CD4-positive, alpha-beta T cell treated with Interleukin-21 for 1 hour (primary cell): ENCODE data around the gene EPS8.
"Not testable (repeated sequence)": the region's sequence is repeated elsewhere in the genome, so short reads cannot be mapped to it uniquely, and the experiment has no call there.

Experiments used
- DNase-seq: peaks from one replicate; pipeline ENCODE4 v3.0.0-alpha.2; 2020

Gene EPS8

DNA sequence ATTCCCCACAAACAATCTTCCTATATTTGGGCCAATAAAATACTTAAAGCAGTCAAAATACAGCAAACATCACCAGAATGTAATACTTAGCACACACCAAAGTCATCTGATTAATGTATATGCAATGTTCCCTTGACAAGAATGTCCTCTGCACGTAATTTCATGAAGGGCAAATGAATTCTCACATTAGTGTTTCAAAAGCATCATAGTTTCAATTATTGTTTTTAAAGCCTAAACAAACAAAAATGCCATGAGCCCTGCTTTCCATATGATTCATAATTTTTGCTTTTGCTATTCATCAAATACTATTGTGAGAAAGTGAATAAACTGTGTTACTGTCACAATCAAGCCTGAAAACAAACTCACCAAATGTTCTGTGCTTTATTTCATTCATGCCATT, 156.0 kb downstream of the EPS8 start:
- no peak for DNase-seq

DNA sequence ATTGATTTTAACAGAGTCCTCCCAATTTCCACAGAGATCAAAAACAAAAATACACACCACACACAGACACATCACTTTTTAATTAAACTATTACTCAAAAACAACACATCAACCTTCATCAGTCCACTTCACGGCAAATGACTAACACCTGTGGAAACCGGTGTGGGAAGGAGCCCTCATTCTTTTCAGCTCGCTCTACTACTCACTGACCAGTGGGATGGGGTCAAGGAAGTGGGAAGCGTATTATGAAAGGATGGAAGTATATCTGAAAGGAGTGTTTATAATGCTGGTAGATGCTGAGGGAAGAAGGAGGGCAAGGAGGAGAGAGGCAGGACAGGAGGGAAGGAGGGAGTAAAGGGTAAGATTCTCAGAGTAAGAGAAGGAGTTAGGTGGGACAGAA, 156.5 kb downstream of the EPS8 start:
- no peak for DNase-seq

DNA sequence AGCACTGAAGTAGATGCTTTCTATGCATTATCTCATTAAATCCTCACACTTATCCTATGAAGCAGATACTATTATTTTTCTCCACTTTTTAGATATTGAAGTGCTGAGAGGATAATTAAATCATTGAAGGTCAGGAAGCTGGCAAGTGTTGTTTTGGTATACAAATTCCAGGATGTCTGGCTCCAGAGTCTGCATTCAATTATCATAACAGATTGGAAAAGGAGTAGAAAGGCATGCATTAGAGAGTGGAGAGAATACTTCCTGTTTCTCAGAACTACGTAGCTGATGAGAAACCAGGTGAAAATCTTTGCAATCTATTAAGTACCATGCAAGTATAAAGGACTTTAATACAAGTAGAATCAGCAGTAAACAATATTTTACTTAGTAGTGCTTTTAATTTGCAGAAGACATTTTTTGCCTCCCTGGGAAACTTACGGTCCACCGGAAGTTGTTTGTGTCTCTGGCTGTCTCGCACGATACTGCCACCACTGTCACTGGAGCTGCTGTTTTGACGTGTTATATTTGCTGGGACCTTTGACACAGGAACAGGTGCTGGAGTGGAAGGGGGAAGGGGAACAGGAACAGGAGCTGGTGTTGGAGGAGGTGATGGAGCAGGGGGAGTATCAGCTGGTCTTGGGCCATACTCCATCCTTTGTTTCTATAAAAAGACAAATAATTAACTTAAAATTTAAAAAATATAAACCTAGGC, 158.0 kb downstream of the EPS8 start:
- no peak for DNase-seq

DNA sequence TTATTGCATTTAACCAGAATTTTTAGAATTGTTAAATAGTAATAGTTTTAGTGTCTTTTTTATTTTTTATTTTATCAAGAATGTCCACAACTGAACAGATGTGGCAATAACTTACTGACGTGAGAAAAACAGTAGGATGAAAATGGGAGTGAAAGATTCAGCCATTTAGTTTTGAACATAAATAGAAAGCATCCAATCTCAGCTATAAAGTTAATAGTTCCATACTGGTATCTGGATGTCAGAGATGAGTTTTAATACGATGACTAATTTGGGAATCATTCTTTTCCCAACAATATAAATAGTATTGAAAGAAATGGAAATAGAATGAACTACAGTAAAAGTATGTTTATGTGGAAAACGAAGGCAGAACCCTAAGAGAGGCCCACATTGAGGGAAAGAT, 159.4 kb downstream of the EPS8 start:
- DNase-seq = no peak

DNA sequence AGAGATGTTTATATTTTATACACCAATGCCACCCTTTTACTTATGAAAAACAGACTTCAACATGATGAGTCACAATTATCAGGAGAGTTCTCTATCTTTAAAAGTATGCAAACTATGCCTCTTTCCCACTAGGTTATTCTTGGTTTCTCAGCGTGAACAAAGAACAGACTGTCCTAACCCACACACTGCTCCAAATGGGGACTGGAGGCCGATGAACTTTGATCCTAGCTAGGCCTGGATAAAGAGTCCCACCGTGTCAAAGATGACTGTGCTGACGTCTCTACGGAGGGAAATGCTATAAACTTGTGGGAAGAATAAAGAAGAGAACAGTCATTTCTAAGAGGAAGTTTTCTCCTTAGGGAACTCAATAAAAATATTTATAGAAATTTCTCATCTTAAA, 160.1 kb downstream of the EPS8 start:
- DNase-seq = no peak

DNA sequence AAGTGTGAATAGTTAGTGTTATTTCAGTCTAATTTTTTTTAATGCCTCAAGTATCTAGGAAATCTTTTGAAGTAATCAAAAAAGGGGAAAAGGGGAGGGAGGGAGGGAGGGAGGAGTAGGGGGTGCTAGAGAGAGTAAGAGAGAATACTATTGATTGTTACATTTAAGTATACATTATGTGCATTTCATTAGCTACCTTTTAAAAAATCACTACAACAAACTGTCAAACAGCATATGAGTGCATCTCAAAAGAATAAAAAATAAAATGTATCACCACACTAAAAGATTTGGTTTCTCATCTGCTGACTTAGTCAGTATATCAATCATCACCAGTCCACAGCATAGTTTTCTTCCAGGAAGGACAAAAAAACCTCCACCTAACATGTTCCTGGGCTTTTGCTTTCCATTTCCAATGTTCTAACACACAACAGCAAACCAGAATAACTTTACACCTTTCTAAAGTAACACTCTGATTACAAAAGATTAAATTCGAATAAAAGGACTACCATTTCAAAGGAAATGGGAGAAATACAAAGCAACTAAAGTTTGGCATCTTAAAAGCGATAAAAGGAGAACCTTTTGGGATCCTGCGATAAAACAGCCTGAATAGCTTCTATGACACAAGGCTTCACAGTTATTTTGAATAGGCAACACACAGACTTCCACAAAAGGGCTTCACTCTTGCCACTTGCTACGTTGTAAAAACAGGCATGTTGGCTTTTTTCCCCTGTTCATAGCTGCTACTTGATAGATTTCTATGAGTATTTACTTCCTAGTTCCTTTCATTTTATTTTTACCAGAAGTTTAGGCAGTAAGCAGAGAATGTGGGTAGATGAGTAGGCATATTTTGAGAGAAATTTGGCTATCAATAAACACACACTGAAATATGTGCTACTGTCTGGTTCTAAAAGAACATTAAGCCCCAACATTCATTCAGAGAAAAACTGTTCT, 160.9 kb downstream of the EPS8 start:
- DNase-seq = no peak

DNA sequence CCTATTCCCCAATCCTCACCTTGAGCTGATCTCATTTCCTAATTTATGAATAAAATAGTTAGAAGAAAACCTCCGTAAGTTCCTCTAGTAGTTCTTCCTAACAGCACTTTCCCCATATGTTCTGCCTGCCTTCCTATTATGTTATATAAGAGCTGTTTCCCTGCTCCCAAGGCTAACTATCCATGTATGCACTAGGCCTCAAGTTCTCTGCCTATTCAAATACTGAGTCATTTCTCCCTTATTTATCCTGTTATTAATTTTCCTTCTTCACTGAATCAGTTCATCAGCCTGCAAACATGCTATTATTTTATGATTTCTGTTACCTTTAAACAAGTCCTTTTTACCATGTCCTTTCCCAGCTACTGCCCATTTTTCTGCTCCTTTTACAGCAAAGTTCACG, 164.1 kb downstream of the EPS8 start:
- no peak for DNase-seq

DNA sequence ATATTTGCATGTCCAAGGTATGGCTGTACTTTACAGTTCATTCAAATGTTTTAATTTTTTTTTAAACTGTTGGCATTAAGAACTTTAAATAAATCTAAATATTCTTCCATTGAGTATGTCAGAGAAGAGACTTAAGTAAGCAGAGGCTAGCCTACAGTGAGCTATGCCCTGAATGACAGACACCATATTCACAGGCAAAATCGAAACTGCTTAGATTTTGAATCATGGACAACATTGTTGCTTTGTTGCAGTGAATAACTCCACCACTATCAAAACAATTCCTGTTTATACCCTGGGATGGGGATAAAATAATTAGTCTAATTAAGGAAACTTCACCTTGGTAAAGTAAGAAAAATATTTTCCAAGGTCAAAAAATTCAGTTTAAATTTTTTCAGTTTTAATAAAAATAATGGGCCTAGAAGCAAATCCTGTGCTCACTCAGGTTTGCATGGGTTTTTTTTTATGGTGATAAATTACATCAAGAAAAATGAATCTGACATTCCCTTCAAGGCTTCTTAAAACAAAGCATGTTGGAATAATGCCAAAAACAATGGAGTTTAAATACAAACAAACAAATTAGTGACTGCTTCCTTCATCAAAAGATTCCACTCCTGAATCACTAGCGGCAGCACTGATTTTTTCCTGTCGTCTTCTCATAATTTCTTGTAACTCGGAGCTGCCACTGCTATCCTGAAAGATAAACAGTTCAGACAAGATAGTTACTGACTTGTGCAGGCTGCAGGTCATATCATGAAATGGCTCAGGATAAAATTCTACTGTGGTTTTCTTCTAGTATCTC, 168.2 kb downstream of the EPS8 start:
- no peak for DNase-seq

DNA sequence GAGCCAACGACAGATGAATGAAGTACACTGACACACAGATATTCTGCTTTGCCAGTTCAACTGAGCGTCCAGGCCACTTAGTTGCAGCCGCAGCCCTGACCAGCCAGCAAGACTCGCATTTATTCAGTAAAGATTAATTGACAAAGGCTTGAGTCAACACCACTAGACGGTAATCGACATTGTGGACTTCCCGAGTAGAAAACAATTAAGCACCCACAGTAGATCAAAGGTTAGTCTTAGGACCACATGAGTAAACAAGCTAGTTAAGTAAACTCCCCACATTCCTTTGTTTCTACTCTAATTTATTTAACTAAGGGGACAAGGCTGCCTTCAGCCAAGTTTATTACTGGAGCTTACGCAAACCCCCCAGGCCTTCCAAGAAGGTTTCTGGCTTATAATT, 172.7 kb downstream of the EPS8 start:
- DNase-seq = not testable (repeated sequence)

DNA sequence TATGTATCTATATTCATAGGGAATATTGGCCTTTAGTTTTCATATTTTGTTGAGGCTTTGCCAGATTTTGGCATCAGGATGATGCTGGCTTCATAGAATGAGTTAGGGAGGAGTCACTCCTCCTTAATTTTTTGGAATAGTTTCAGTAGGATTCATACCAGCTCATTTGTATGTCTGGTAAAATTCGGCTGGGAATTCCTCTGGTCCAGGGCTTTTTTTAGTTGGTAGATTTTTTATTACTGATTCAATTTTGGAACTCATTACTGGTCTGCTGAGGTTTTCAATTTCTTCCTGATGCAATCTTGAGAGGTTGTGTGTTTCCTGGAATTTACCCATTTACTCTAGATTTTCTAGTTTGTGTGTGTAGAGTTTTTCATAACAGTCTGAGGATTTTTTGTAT, 175.2 kb downstream of the EPS8 start:
- no peak for DNase-seq

DNA sequence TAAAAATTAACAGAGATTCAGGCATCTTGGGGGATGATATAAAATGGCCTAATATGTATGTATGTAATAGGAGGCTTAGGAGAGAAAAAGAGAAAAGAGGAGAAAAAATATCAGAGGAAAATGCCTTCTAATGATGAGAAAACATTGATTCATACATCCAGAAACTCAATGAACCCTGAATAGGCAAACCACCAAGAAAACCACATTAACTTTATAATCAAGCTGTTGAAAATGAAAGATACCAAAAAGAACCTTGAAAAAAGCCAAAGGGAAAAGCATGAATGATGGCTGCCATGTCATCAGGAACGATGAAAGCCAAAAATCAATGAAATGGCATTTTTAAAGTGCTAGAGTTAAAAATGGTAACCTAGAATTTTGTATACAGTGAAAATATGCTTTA, 180.2 kb downstream of the EPS8 start:
- DNase-seq = no peak

DNA sequence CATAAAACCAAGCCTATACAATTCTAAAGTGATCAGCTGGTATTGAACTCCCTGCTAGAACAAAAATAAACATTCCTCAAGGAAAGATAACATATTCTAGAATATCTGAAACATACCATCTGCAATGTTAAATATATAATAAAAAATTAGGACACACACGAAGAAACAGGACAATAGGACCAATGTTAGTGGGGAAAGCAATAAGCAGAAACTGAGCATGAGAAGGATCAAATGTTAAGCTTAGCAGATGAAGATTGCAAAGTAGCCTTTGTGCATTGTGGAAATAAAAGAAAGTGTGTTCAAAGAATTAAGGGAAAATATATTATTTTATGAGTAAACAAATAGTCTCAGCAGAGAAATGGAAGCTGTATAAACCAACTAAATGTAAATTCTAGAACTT, 180.8 kb downstream of the EPS8 start:
- DNase-seq = no peak

DNA sequence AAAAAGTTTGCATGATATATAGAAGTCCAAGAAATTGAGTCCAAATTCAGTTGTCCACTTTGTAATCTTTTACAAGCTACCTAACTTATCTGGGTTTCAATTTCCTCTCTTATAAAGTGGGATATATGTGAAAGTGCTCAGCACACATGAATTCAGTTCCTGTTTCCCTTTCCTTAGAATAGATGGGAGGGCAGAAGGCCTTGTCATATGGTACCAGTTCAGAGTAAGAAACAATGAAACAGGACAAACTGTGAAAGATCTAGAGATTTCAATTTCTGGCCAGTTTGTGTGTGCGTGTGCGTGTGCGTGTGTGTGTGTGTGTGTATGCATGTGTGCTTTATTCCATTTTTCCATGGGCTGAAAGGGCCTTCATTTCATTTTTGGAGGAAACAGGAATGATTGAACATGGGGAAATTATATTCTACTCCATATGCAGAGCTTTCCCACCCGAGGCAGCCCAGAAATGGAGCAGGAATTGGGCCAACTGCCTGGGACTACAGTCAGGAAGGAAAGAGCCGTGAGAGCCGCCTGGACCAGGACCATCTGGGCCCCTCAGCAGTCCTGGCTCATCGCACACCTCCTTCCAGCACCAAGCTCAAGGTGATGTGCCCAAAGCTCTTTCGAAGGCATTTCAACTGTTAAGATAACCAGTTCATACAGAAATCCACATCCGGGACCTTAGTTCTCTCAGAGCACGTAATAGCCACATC, 183.2 kb downstream of the EPS8 start:
- no peak for DNase-seq

DNA sequence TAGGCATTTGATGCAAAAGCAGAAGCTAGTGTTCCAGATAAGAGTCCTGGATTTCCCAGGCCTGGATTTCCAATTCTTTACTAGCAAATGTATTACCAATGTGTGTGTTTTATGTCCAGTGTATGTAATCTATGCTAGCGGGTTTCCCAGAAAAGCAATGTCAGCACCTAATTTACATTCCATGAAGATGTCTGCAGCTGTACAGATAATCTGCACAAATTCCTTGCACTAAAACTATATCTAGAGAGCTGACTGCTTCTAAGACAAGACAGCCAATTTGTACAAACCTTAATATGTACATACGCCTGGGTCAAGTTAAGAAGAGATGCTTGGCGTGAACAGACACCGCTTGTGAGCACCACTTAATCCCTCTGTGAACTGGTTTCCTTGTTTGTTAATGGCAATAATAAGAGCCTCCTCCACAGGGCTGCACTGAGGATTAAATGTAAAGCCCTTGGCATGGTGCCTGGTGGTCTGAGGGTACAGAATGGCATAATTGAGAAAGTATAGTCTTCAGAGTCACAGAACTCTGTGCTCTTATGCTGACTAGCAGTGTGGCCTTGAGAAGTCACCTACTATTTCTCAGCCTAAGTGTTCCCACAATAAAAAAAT, 185.6 kb downstream of the EPS8 start:
- DNase-seq = no peak

DNA sequence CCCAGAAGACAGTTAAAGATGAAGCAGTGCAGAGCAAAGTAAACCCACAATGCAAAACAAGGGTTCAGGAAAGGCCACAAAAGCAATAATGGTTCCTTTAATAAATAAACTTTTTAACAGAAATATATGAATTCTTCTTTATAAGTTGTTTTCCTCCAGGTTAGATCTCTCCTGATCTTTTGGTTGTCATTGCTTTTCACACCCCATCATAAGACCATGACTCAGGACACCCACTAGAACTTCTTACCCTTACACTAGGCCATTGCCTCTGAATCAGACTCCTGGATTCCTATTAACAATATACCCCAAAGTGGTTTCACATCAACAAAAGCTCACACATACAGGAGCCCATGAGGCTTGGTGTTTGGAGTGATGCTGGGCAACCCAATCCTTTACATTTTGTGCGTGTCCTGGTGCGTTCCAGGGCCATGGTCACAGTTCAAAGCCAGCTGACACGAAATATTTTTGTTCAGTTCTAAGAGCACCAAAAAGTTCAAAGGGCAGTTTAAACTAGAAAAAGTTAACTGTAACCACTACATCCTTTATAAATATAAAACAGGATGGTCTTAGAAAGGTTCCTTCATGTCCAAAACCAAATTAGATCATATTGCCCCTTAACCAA, 187.0 kb downstream of the EPS8 start:
- no peak for DNase-seq

DNA sequence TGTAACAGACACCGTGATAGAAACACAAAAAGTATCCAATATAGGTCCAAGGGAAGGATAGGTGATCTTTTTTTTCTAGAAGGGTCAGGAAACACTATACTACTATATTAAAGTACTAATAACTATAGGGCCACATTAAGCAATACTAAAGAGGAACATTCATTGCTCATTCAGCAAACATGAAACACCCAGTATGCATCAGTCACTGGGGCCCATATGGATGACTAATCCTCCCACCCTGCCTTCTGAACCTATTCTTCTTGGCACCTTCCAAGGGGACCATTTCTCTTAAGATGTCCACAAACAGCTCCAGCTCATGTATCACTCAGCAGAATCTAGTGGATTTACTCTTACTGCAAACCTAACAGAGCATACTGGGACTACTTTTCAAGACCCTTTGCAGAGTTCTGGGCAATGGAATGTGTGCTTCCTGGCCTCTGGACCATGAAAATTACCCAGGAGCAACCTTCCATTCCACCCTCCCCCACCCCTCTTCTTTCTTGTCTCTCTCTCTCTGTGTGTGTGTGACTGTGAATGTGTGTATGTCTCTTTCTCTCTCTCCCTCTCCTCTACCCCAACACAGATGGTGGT, 187.9 kb downstream of the EPS8 start:
- DNase-seq = no peak

DNA sequence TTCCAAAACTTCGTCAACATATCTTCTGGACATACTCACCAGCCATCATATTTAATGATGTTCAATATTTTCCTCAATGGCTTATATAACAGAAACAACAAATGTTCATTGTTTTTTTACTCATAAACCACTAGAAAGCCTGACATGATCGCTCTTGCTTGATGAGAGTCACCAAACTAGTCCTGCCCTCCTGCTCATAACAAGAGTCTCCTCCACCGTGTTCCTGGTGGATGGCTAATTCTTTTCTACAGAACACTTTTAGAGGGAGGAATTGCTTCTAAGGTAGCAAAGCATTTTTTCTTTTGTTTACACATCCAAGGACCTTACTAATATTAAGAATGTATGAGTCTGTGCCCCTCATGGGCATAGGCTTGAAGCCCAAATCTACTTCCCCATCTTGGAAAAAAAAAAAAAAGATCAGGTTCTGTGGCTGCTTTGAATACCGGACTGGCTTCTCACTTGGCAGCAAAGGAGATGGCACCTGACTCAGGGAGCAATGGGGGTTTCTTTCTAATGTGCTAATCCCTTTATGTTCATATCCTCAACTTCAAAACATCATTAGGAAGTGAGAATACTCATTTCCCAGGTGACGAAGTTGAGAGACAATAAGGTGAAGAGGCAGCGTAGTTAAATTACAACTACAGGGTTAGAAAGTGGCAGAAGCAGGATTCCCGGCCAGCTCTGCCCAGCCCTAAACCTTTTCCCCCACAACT, 188.8 kb downstream of the EPS8 start:
- no peak for DNase-seq

DNA sequence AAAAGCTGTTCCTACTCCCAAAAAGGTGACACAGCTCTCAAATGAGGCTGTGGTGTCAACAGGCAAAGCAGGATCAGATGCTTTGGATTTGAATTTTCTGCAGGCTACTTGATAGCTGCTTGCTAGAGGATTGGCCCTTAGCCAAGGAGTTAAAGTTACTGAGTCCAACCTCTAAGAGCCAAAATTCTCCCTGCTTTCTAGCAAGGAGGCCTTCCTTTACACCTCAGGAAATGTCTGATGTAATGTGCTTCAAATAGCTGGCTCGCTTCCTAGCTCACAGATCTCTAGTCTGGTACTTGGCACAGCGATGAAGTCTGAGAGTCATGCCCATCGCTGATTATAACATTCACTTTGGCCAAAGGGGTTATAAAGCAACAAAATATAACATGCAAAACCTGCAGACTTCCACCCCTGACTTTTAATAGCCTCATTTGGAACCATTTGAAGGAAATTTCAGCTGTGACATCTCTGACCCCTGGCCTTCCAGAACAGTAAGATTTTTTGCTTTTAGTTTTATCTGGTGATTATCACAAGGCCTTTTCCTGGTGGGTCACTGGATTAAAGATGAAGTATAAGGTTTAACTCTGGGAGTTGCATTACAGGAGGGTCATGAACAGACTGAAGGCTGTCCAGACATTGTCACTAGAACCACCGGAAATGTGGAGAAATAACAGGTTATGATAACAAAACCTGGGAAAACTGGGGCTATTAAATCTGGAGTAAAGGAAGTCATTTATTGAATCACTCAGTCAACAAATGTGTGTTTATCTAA, 189.7 kb downstream of the EPS8 start:
- DNase-seq = no peak

DNA sequence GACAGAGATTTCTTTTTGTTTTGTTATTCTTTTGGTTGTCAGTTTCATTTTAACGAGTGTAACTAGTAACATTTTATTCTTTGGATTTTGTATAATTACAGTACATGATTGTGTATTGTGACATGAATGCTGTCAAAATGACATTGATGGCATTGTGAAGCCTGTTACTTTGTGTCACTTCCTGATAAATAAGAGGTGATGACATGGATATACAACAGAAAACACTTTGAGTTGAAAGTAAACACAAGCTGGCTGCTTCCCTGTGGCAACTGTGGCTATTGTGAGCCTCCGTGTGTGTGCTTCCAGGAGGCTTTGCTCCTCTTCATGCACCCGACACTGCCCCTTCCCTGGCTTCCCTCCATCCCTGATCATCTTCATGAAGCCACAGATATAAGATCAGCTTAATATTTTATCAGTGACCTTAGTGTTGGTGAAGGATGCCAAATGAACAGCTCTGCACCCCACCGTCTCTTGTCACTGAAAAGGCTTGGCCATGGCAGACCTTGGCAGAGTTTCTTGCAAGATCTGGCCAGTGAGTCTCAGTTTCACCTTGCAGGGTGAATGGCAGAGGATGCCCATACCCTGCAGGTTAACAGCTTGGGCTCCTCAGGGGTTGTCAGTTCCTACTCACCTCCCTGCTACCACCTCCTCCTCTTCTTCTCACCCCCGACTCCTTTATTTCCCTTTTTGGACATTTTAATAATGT, 191.9 kb downstream of the EPS8 start:
- no peak for DNase-seq
